IMR-90 (cell line): ENCODE results near the gene MOB2. TPM values are rescaled to one million over a fixed set of nuclear protein-coding genes. Genes with fewer than 3 reads are reported as not detected.

ENCODE experiments used
- ATAC-seq: fragments of 200-7000 bp; cut with Tn5 transposase; 2 replicates; pipeline ENCODE4 v1.9.1; 2020; ENCODE audit warnings: low read depth, mild to moderate bottlenecking, moderate library complexity
- BruUV-seq: library from RNA; stranded (reverse); fragments of 400-500 nt; replicated peaks from 2 replicates; lab custom pipeline; 2021; lab: Mats Ljungman, UMichigan
- CTCF ChIA-PET: fragments of 300-600 bp; formaldehyde crosslinking; extraction: SDS; loops from one replicate; lab custom pipeline; 2021; ENCODE audit warnings: antibody characterized with exemption; lab: Yijun Ruan, JAX
- POLR2A ChIA-PET: fragments of 300-600 bp; sonication (Branson Sonifier 250); formaldehyde crosslinking; loops from one replicate; lab custom pipeline; 2022; ENCODE audit warnings: antibody characterized with exemption; ENCODE audit not compliant: unreplicated experiment; lab: Charles Lee
- DNase-seq: peaks from one replicate; pipeline ENCODE4 v3.0.0; 2013
- H2AFZ ChIP-seq: replicated peaks from 2 replicates; pipeline ENCODE3; 2013; ENCODE audit warnings: low read length, mild to moderate bottlenecking; ENCODE audit not compliant: poor library complexity
- H2AK5ac ChIP-seq: 2 replicates; pipeline ENCODE4 v1.6.1; 2013; ENCODE audit warnings: low read depth, low read length, inconsistent platforms
- H2AK9ac ChIP-seq: replicated peaks from 2 replicates; pipeline ENCODE3; 2013; ENCODE audit warnings: mild to moderate bottlenecking, low read depth, low read length, moderate library complexity; ENCODE audit not compliant: poor library complexity
- H2BK120ac ChIP-seq: 2 replicates; pipeline ENCODE4 v1.6.1; 2013; ENCODE audit warnings: low read depth, low read length, inconsistent platforms
- H2BK15ac ChIP-seq: 3 replicates; pipeline ENCODE4 v1.6.1; 2013; ENCODE audit warnings: low read depth, low read length, inconsistent platforms
- H2BK20ac ChIP-seq: 2 replicates; pipeline ENCODE4 v1.6.1; 2013; ENCODE audit warnings: low read depth, mild to moderate bottlenecking, inconsistent platforms, low read length, moderate library complexity
- H2BK5ac ChIP-seq: 2 replicates; pipeline ENCODE4 v1.6.1; 2013; ENCODE audit warnings: mild to moderate bottlenecking, low read depth, low read length, inconsistent platforms; ENCODE audit not compliant: poor library complexity, severe bottlenecking
- H3K14ac ChIP-seq: replicated peaks from 2 replicates; pipeline ENCODE4 v1.6.1; 2013; ENCODE audit warnings: low read depth, low read length, inconsistent platforms
- H3K18ac ChIP-seq: 2 replicates; pipeline ENCODE4 v1.6.1; 2013; ENCODE audit warnings: low read depth, low read length, control low read depth
- H3K23ac ChIP-seq: 2 replicates; pipeline ENCODE4 v1.6.1; 2013; ENCODE audit warnings: low read depth, low read length, inconsistent platforms
- H3K27ac ChIP-seq: 2 replicates; pipeline ENCODE4 v1.5.1; 2013; ENCODE audit warnings: mild to moderate bottlenecking, control low read depth, low read length; ENCODE audit not compliant: insufficient read depth
- H3K27me3 ChIP-seq: 2 replicates; pipeline ENCODE4 v1.6.1; 2013; ENCODE audit warnings: low read length; ENCODE audit not compliant: control insufficient read depth, insufficient read depth
- H3K36me3 ChIP-seq: 2 replicates; pipeline ENCODE4 v1.6.1; 2013; ENCODE audit warnings: low read length, mixed read lengths; ENCODE audit not compliant: control insufficient read depth, insufficient read depth
- H3K4ac ChIP-seq: 2 replicates; pipeline ENCODE4 v1.6.1; 2013; ENCODE audit warnings: low read depth, low read length, inconsistent platforms
- H3K4me1 ChIP-seq: 2 replicates; pipeline ENCODE4 v1.6.1; 2013; ENCODE audit warnings: low read length, mixed read lengths; ENCODE audit not compliant: control insufficient read depth, insufficient read depth
- H3K4me2 ChIP-seq: 2 replicates; pipeline ENCODE4 v1.6.1; 2013; ENCODE audit warnings: low read depth, mild to moderate bottlenecking, control low read depth, low read length, moderate library complexity
- H3K4me3 ChIP-seq: 2 replicates; pipeline ENCODE4 v1.5.1; 2013; ENCODE audit warnings: low read depth, mild to moderate bottlenecking, control low read depth, low read length, moderate library complexity; ENCODE audit not compliant: insufficient read depth
- H3K56ac ChIP-seq: 2 replicates; pipeline ENCODE4 v1.6.1; 2013; ENCODE audit warnings: low read length, inconsistent platforms; ENCODE audit not compliant: insufficient read depth; ENCODE audit errors: extremely low read depth
- H3K79me1 ChIP-seq, 2 experiments: 2 replicates each; pipeline ENCODE4 v1.6.1; 2013; ENCODE audit warnings: low read length in 2 of 2, inconsistent platforms in 1 of 2, low read depth in 1 of 2
- H3K9ac ChIP-seq: 2 replicates; pipeline ENCODE4 v1.6.1; 2013; ENCODE audit warnings: low read depth, low read length, control low read depth
- H3K9me1 ChIP-seq: 2 replicates; pipeline ENCODE4 v1.6.1; 2013; ENCODE audit warnings: low read length, inconsistent platforms; ENCODE audit not compliant: insufficient read depth
- H3K9me3 ChIP-seq: 2 replicates; pipeline ENCODE4 v1.6.1; 2013; ENCODE audit warnings: low read length; ENCODE audit not compliant: control insufficient read depth, insufficient read depth
- H4K20me1 ChIP-seq: 2 replicates; pipeline ENCODE4 v1.6.1; 2013; ENCODE audit warnings: low read length, inconsistent platforms; ENCODE audit not compliant: insufficient read depth
- H4K5ac ChIP-seq: 2 replicates; pipeline ENCODE4 v1.6.1; 2013; ENCODE audit warnings: mild to moderate bottlenecking, low read depth, low read length, control low read depth
- H4K8ac ChIP-seq, 2 experiments: 2 replicates each; pipeline ENCODE4 v1.6.1; 2013; ENCODE audit warnings: low read depth in 2 of 2, low read length in 2 of 2, control low read depth in 1 of 2, inconsistent platforms in 1 of 2
- H4K91ac ChIP-seq: 2 replicates; pipeline ENCODE4 v1.6.1; 2013; ENCODE audit warnings: low read depth, low read length, inconsistent platforms; ENCODE audit not compliant: insufficient read depth
- BHLHE40 ChIP-seq: fragments of 150-350 bp; IDR thresholded peaks from 2 replicates; pipeline ENCODE4 v1.6.1; 2016; ENCODE audit warnings: mild to moderate bottlenecking, low read depth, low read length
- CEBPB ChIP-seq: IDR thresholded peaks from 2 replicates; pipeline ENCODE4 v1.6.1; 2012; ENCODE audit warnings: low read depth, low read length, improper control_type of control experiment
- CHD1 ChIP-seq: IDR thresholded peaks from 2 replicates; pipeline ENCODE4 v1.6.1; 2012; ENCODE audit warnings: low read depth, low read length, improper control_type of control experiment
- MAFK ChIP-seq: IDR thresholded peaks from 2 replicates; pipeline ENCODE4 v1.6.1; 2012; ENCODE audit warnings: low read depth, low read length, improper control_type of control experiment
- MAZ ChIP-seq: IDR thresholded peaks from 2 replicates; pipeline ENCODE4 v1.6.1; 2012; ENCODE audit warnings: low read depth, mild to moderate bottlenecking, low read length, improper control_type of control experiment, moderate library complexity, borderline replicate concordance
- NFE2L2 ChIP-seq: fragments of 150-350 bp; IDR thresholded peaks from 2 replicates; pipeline ENCODE4 v1.6.1; 2016; ENCODE audit warnings: low read depth, mild to moderate bottlenecking, low read length
- RAD21 ChIP-seq: IDR thresholded peaks from 2 replicates; pipeline ENCODE4 v1.6.1; 2012; ENCODE audit warnings: low read length, improper control_type of control experiment
- RCOR1 ChIP-seq: IDR thresholded peaks from 2 replicates; pipeline ENCODE4 v1.6.1; 2012; ENCODE audit warnings: mild to moderate bottlenecking, low read length, improper control_type of control experiment; ENCODE audit not compliant: insufficient replicate concordance
- RFX5 ChIP-seq: IDR thresholded peaks from 2 replicates; pipeline ENCODE4 v1.8.0; 2012; ENCODE audit warnings: low read depth, mild to moderate bottlenecking, low read length, moderate library complexity
- SMC3 ChIP-seq: fragments of 150-350 bp; IDR thresholded peaks from 2 replicates; pipeline ENCODE4 v1.6.1; 2016; ENCODE audit warnings: low read depth, mild to moderate bottlenecking, antibody characterized with exemption, low read length, moderate library complexity
- WGBS, 2 experiments: methylation state at CpG; one replicate each; pipeline versions ENCODE4 v1.1.5 to v1.1.7; 2013; ENCODE audit warnings: missing lambda C conversion rate in 2 of 2; ENCODE audit not compliant: insufficient read length in 1 of 2; ENCODE audit errors: extremely low coverage in 2 of 2; 5-methylcytosine and 5-hydroxymethylcytosine counted together
- dilution Hi-C: fragments of 300-500 bp; cut with HindIII; formaldehyde crosslinking; loops from one replicate; pipeline ENCODE4 v1.14.3; 2018; ENCODE audit warnings: low sequenced_read_pairs; ENCODE audit not compliant: unreplicated experiment
- in situ Hi-C: fragments of 300-500 bp; cut with MboI; formaldehyde crosslinking; loops from 3 replicates; pipeline ENCODE4 v1.14.3; 2019; ENCODE audit warnings: low sequenced_read_pairs, inconsistent platforms, mixed read lengths
- intact Hi-C: fragments of 100-400 bp; cut with micrococcal nuclease; formaldehyde crosslinking; loops from 2 replicates; pipeline ENCODE4 v1.10.0; 2022
- polyA plus RNA-seq, 3 experiments: library from polyadenylated mRNA; depleted of rRNA; stranded (reverse); fragments of >200 nt; gene quantifications; 2 replicates each; pipeline ENCODE4 v1.2.3, GENCODE V29; 2012; ENCODE audit warnings: low replicate concordance in 1 of 3
- total RNA-seq: library from RNA; depleted of rRNA; stranded (reverse); fragments of >200 nt; gene quantifications from 2 replicates; pipeline ENCODE4 v1.2.3, GENCODE V29; 2012
- TF ChIP-seq, protein P1 (sequence below): fragments of 150-350 bp; IDR thresholded peaks from 2 replicates; pipeline ENCODE4 v1.6.1; 2017; ENCODE audit warnings: mild to moderate bottlenecking, antibody characterized with exemption, low read length, low read depth
- TF ChIP-seq, protein P2 (sequence below): fragments of 150-350 bp; IDR thresholded peaks from 2 replicates; pipeline ENCODE4 v1.6.1; 2016; ENCODE audit warnings: low read depth, mild to moderate bottlenecking, low read length, moderate library complexity, borderline replicate concordance

MOB2 gene
- total and polyA plus RNA-seq, 2 of the 4 experiments (the other 2 are of a cell fraction) = 23.7 to 36.2 TPM

DNA sequence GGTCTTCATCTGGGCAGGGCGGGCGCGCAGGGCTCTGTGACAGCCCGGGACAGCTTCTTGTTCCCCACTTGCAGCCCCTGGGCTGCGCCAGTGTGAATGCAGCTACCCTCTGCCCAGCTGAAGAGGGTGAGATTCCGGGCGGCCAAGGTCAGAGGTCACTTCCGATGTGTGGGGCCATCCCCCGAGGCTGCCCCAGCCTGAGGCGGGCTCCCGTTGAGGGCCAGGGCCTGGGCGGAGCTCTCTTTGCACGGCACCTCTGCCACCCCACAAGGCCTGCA lies 23.9 kb downstream of the MOB2 start:
- peaks cover 13% of the 10 kb centered on the region; the same call in 1 of the 2 replicates for H3K4me1 ChIP-seq
- ATAC-seq (no peak), DNase-seq (no peak)
- H3K18ac ChIP-seq = no peak overlapping the region
- dilution Hi-C loops (no loop called here), intact Hi-C loops (no loop called here), in situ Hi-C loops (no loop called here)
- no peak overlapping the region for H2AK5ac ChIP-seq
- no peak overlapping the region for H2BK15ac ChIP-seq
- BruUV-seq = no TSS peak
- H3K14ac ChIP-seq = no peak overlapping the region
- H3K9me1 ChIP-seq = no peaks in the 10 kb centered on the region
- H3K4me3 ChIP-seq = no peak overlapping the region
- no peaks in the 10 kb centered on the region for H3K79me1 ChIP-seq
- ChIA-PET POLR2A (no interaction called here), CTCF (no interaction called here)
- H4K8ac ChIP-seq = no peak overlapping the region
- H3K27ac ChIP-seq = no peak overlapping the region
- H2AFZ ChIP-seq = no peak overlapping the region
- no peak overlapping the region for H3K23ac ChIP-seq
- TF ChIP-seq CHD1 = no peak
- no peak for TF ChIP-seq NFE2L2
- TF ChIP-seq RCOR1 = no peak
- TF ChIP-seq RAD21 = no peak
- no peak for TF ChIP-seq MAFK
- TF ChIP-seq BHLHE40 = no peak
- TF ChIP-seq, protein P1, sequence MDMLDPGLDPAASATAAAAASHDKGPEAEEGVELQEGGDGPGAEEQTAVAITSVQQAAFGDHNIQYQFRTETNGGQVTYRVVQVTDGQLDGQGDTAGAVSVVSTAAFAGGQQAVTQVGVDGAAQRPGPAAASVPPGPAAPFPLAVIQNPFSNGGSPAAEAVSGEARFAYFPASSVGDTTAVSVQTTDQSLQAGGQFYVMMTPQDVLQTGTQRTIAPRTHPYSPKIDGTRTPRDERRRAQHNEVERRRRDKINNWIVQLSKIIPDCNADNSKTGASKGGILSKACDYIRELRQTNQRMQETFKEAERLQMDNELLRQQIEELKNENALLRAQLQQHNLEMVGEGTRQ = no peak
- TF ChIP-seq, protein P2, sequence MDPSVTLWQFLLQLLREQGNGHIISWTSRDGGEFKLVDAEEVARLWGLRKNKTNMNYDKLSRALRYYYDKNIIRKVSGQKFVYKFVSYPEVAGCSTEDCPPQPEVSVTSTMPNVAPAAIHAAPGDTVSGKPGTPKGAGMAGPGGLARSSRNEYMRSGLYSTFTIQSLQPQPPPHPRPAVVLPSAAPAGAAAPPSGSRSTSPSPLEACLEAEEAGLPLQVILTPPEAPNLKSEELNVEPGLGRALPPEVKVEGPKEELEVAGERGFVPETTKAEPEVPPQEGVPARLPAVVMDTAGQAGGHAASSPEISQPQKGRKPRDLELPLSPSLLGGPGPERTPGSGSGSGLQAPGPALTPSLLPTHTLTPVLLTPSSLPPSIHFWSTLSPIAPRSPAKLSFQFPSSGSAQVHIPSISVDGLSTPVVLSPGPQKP = no peak
- TF ChIP-seq MAZ = no peak
- TF ChIP-seq RFX5 = no peak
- no peak for TF ChIP-seq CEBPB
- TF ChIP-seq SMC3 = no peak
- H3K4me2 ChIP-seq = no peak overlapping the region
- H4K20me1 ChIP-seq = no peaks in the 10 kb centered on the region; the same call in 1 of the 2 replicates
- no peak overlapping the region for H2BK120ac ChIP-seq
- H3K9me3 ChIP-seq = no peaks in the 10 kb centered on the region
- H3K56ac ChIP-seq = no peak overlapping the region
- WGBS, 2 experiments = 94% methylated on average over 5 of the region's 13 CpGs; no CpG with 5 or more reads in 1 of the 2 experiments
- H4K5ac ChIP-seq = no peak overlapping the region
- no peak overlapping the region for H3K9ac ChIP-seq
- no peak overlapping the region for H2AK9ac ChIP-seq
- H2BK20ac ChIP-seq = no peak overlapping the region
- no peaks in the 10 kb centered on the region for H3K27me3 ChIP-seq
- H4K91ac ChIP-seq = no peak overlapping the region
- H3K36me3 ChIP-seq = no peaks in the 10 kb centered on the region
- H3K4ac ChIP-seq = no peak overlapping the region
- H2BK5ac ChIP-seq = no peak overlapping the region
